Stimulated activated CD4-positive, alpha-beta T cell treated with anti-CD3 and anti-CD28 coated beads, Interleukin-4, amount 100 ng/mL, for 24 hours (primary cell): ENCODE results near the gene ATXN2.
A peak's percentile ranks its signal among the peaks of the same experiment; 100 is the strongest.
"Not testable (repeated sequence)": the region's sequence is repeated elsewhere in the genome, so short reads cannot be mapped to it uniquely, and the experiment has no call there.

Experiments
- DNase-seq: peaks from one replicate; pipeline ENCODE4 v3.0.0-alpha.2; 2020

Gene ATXN2, protein sequence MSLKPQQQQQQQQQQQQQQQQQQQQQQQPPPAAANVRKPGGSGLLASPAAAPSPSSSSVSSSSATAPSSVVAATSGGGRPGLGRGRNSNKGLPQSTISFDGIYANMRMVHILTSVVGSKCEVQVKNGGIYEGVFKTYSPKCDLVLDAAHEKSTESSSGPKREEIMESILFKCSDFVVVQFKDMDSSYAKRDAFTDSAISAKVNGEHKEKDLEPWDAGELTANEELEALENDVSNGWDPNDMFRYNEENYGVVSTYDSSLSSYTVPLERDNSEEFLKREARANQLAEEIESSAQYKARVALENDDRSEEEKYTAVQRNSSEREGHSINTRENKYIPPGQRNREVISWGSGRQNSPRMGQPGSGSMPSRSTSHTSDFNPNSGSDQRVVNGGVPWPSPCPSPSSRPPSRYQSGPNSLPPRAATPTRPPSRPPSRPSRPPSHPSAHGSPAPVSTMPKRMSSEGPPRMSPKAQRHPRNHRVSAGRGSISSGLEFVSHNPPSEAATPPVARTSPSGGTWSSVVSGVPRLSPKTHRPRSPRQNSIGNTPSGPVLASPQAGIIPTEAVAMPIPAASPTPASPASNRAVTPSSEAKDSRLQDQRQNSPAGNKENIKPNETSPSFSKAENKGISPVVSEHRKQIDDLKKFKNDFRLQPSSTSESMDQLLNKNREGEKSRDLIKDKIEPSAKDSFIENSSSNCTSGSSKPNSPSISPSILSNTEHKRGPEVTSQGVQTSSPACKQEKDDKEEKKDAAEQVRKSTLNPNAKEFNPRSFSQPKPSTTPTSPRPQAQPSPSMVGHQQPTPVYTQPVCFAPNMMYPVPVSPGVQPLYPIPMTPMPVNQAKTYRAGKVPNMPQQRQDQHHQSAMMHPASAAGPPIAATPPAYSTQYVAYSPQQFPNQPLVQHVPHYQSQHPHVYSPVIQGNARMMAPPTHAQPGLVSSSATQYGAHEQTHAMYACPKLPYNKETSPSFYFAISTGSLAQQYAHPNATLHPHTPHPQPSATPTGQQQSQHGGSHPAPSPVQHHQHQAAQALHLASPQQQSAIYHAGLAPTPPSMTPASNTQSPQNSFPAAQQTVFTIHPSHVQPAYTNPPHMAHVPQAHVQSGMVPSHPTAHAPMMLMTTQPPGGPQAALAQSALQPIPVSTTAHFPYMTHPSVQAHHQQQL

DNA sequence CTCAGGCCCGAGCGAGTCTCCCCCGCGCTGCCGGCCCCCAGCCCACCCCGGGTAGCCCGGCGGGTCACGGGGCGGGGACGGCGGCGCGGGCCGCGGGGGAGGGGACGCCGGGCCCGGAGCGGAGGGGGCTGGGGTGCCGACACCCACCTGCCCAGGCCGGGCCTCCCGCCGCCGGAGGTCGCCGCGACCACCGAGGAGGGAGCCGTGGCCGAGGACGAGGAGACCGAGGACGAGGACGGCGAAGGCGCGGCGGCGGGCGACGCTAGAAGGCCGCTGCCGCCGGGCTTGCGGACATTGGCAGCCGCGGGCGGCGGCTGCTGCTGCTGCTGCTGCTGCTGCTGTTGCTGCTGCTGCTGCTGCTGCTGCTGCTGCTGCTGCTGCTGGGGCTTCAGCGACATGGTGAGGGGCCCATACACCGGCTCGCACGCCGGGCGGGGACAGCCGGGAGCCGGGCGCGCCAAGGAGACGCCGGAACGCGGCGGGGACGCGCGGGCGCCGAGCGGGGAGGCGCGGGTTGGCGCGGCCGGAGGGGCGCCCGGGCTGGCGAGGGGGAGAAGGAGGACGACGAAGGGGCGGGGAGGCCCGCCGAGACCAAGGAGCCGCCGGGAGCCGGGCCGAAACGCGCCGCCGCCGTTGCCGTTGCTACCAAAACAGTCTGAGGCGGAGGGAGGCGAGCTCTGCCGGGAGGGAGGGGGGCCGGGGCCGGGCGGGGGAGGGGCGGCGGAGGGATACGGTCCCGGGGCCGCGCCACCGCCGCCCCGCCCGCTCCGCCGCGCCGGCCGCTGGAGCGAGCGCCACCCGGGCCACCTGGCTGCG is at the start of gene ATXN2:
TSS of gene ATXN2 (minus strand) at position 679 of the 816 bp plus-strand sequence. CDS start at position 398, 281 bp downstream.
- DNase-seq: peak; percentile 64

DNA sequence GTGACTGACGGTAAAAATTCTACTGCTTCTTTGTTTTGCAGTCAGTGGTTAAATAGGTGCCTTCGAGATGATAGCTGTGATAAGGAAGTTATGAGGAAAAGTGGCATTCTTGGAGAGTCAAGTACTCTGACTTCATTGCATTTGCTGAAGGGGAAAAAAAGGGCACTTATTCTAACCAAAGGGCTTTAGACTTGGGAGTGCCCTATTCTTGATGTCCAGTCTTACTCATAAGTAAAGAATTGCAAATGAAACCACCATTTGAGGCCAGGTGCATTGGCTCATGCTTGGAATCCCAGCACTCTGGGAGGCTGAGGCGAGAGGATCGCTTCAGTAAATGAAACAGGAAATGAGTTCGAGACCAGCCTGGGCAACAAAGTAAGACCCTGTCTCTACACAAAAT is 46.3 kb upstream of the ATXN2 start:
- DNase-seq: no peak

- DNase-seq: no peak
Observed at GRCh38 chr12:111643427-111643826, 44.3 kb upstream of the ATXN2 start.

DNA sequence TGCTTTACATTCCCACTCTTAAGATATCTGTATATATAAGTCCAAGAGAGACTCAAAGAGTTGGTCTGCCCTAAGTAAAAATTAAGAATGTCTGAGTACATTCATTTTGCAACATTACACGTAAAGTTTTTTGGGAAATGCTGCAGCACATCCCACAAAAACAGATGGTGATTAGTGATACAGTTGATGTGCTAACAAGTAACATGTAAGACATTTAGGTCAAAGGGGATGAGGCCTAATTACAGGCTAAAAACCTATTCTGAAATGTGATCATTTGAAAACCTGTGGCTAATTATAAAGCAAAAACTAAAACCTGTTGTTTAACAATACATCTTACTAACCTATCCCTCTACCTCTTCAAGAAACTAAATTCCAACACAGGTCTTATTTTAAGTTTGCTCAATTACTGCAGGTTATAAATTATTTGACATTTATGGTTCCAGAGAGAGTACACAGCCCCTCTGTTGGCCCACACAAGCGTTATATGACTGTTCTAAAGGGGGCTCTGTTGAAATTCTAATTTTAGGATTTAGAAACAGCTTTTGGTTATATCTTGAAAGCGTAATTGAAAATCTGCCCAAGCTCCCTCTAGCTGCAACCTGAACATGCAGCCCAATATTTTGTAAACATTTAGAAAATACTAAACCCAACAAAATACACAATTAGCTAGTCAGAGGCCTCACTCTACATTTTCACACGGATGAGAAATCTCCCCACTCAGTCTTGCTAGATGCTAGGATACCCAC is 43.7 kb upstream of the ATXN2 start:
- no peak for DNase-seq

- DNase-seq: no peak
Observed at GRCh38 chr12:111640506-111640905, 41.4 kb upstream of the ATXN2 start.

GRCh38 chr12:111638556-111638955 is 39.4 kb upstream of the ATXN2 start:
- no peak for DNase-seq

GRCh38 chr12:111636209-111636945 is 37.3 kb upstream of the ATXN2 start:
- no peak for DNase-seq

DNA sequence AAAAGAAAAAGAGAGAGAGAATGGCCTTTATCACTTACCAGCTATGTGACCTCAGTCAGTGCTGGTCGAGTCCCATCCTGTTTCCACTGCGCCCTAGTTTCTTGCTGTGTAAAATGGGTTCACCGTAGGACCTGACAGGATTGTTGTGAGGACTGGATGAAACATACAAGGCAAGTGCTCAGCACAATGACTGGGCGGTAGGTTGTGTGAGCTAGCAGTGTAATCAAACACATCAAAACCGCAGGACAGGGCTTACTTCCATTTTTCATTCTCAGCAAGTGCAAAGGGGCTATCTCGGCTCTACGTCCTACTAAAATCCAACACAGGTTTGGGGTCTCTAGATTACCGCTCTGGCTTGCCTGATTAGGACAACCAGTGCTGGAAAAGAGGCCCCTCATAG is 36.4 kb upstream of the ATXN2 start:
- no peak for DNase-seq

DNA sequence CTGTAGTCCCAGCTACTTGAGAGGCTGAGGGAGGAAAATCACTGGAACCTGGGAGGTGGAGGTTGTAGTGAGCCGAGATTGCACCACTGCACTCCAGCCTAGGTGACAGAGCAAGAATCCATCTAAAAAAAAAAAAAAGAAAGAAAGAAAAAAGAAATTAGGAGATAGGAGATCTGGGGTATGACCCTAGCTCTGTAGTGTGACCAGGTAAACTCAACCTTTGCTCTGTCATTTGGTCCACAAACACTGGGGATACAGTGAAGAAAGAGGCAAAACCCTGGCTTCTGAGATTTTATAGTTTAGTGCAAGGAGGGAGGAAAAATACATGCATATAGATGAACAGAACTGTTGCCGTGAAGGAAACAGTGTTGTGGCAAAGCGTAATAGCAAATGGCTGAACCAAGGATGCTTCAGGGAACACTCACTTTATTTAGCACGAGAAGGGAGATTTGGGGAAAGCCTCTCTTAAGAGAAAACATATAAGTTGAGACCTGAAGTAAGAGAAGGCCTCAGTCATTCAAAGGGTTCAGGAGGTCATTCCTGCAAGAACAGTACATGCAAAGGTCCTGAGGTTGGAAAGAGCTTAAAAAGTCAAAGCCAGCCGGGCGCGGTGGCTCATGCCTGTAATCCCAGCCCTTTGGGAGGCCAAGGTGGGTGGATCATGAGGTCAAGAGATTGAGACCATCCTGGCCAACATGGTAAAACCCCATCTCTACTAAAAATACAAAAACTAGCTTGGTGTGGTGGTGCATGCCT is 29.6 kb upstream of the ATXN2 start:
- DNase-seq: no peak

- no peak for DNase-seq
Observed at GRCh38 chr12:111626230-111626629, 27.1 kb upstream of the ATXN2 start.

- no peak for DNase-seq
Observed at GRCh38 chr12:111624540-111624939, 25.4 kb upstream of the ATXN2 start.

DNA sequence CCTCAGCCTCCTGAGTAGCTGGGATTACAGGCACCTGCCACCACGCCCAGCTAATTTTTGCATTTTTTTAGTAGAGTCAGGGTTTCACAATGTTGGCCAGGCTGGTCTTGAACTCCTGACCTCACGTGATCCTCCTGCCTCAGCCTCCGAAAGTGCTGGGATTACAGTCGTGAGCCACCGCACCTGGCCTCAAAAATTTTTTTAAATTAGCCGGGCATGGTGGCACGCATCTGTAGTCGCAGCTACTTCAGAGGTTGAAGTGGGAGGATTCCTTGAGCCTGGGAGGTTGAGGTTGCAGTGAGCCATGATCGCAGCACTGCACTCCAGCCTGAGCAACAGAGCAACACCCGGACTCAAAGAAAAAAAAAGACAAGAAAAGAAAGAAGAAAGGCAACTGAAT is 18.7 kb upstream of the ATXN2 start:
- not testable (repeated sequence) for DNase-seq

DNA sequence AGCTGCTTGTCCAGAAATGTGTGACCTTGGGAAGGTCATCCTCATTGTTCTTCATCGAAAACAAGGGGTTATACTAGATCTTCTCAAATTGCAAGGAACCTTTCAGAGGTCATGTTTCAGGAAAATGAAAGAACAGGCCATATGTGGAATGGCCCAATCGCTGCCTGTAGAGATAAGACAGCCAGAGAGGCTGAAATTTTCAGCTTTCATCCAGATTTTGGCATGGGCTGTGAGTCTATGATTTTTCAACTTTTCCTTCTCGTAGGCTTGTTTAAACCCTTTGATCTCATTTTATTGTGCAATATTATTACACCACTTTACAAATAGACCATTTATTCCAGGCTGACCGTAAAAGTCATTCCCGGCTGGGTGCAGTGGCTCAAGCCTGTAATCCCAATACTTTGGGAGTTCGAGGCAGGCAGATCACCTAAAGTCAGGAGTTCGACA is 17.1 kb upstream of the ATXN2 start:
- no peak for DNase-seq

DNA sequence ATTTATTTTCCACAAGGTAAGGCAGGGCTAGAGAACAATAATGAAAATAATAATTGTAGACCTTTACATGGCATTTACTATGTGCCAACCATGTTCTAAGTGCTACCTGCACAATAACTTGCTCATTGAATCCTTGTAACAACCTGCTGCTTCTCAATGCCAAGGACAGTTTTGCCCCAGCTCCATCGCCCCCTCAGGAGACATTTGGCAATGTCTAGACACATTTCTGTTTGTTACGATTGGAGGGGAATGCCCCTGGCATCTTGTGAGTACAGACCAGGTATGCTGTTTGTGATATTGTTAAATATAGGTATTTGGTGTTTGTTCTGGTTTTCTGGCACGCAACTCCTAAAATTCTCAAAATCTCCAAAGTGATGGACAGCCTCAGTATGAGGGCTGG is 8.1 kb upstream of the ATXN2 start:
- DNase-seq: no peak

GRCh38 chr12:111606767-111607230 is 7.7 kb upstream of the ATXN2 start:
- DNase-seq: no peak

- DNase-seq: no peak
Observed at GRCh38 chr12:111605911-111606766, 7.0 kb upstream of the ATXN2 start.

- DNase-seq: not testable (repeated sequence)
Observed at GRCh38 chr12:111602857-111603256, 3.7 kb upstream of the ATXN2 start.

DNA sequence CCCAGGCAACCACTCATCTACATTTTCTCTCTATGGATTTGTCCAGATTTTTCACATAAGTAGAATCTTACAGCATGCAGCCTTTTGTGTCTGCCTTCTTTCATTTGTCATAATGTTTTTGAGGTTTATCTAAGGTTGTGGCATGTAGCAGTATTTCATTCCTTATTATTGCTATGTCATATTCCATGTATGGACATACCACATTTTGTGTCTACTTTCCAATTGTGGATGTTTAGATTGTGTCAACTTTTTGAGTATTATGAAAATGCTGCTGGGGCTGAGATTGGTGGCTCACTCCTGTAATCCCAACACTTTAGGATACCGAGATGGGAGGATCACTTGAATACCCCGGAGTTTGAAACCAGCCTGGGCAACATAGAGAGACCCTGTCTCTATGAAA is 3.2 kb upstream of the ATXN2 start:
- no peak for DNase-seq

- not testable (repeated sequence) for DNase-seq
Observed at GRCh38 chr12:111600986-111601385, 1.9 kb upstream of the ATXN2 start.
